Epithelial cell of proximal tubule (primary cell): ENCODE data around the gene KRTAP1-3. TPM values are rescaled to one million over a fixed set of nuclear protein-coding genes. Genes with fewer than 3 reads are reported as not detected.

Experiments
- DNase-seq: peaks from one replicate; pipeline ENCODE4 v3.0.0-alpha.2; 2011; ENCODE audit warnings: low read depth
- H3K4me3 ChIP-seq: 2 replicates; pipeline ENCODE4 v1.5.1; 2011; ENCODE audit warnings: low read depth, mild to moderate bottlenecking, low read length
- total RNA-seq: library from RNA; depleted of rRNA; stranded (reverse); fragments of >200 nt; gene quantifications from 2 replicates; pipeline ENCODE4 v1.2.3, GENCODE V29; 2015
- TF ChIP-seq, protein P1 (sequence below): conservative IDR thresholded peaks from 2 replicates; pipeline ENCODE4 v1.5.1; 2012; ENCODE audit warnings: low read depth, mild to moderate bottlenecking, low read length

The KRTAP1-3 gene
- total RNA-seq, 1 donor from 2014 or later: not detected

- H3K4me3 ChIP-seq: no peak overlapping the region
- TF ChIP-seq, protein P1, sequence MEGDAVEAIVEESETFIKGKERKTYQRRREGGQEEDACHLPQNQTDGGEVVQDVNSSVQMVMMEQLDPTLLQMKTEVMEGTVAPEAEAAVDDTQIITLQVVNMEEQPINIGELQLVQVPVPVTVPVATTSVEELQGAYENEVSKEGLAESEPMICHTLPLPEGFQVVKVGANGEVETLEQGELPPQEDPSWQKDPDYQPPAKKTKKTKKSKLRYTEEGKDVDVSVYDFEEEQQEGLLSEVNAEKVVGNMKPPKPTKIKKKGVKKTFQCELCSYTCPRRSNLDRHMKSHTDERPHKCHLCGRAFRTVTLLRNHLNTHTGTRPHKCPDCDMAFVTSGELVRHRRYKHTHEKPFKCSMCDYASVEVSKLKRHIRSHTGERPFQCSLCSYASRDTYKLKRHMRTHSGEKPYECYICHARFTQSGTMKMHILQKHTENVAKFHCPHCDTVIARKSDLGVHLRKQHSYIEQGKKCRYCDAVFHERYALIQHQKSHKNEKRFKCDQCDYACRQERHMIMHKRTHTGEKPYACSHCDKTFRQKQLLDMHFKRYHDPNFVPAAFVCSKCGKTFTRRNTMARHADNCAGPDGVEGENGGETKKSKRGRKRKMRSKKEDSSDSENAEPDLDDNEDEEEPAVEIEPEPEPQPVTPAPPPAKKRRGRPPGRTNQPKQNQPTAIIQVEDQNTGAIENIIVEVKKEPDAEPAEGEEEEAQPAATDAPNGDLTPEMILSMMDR: no peak
- no peak for DNase-seq
These were observed 42.0 kb downstream of the KRTAP1-3 start for GRCh38 chr17:40992666-40993065.

GRCh38 chr17:40986920-40987319, 47.8 kb downstream of the KRTAP1-3 start:
- TF ChIP-seq, protein P1: no peak
- DNase-seq: no peak
- H3K4me3 ChIP-seq: no peak overlapping the region

- DNase-seq: no peak
- TF ChIP-seq, protein P1: no peak
- H3K4me3 ChIP-seq: no peak within 1 kb of the TSS
These were observed 50.4 kb downstream of the KRTAP1-3 start, which contains the start of gene KRT40 for GRCh38 chr17:40984226-40984625. Gene KRT40, minus strand, starts transcription at chr17:40984326. Its CDS starts 53 bp downstream, at chr17:40984273.

Other genes starting within 250 kb of the KRTAP1-3 start
- gene KRT28, start 234.9 kb downstream of the KRTAP1-3 start, total RNA-seq: not detected in 2 replicates
- 10.8 and 22.6 TPM in 2 replicates for gene KRT10, start 212.3 kb downstream of the KRTAP1-3 start, total RNA-seq
- gene KRT12, start 167.7 kb downstream of the KRTAP1-3 start, total RNA-seq: not detected in 2 replicates
- not detected in 2 replicates for gene KRT20, start 149.6 kb downstream of the KRTAP1-3 start, total RNA-seq
- gene KRT23, start 97.2 kb downstream of the KRTAP1-3 start, total RNA-seq: 13.4 and 17.1 TPM in 2 replicates
- not detected in 2 replicates for gene KRT39, start 67.9 kb downstream of the KRTAP1-3 start, total RNA-seq
- gene KRT40, start 50.5 kb downstream of the KRTAP1-3 start, total RNA-seq: not detected in 2 replicates
- not detected in 2 replicates for gene KRTAP3-3, start 40.7 kb downstream of the KRTAP1-3 start, total RNA-seq
- gene KRTAP3-2, start 35.0 kb downstream of the KRTAP1-3 start, total RNA-seq: not detected in 2 replicates
- gene KRTAP3-1, start 25.7 kb downstream of the KRTAP1-3 start, total RNA-seq: not detected in 2 replicates
- not detected in 2 replicates for gene KRTAP1-5, start 7.7 kb downstream of the KRTAP1-3 start, total RNA-seq
- not detected in 2 replicates for gene KRTAP1-4, start 4.7 kb downstream of the KRTAP1-3 start, total RNA-seq
- gene KRTAP1-1, start 6.6 kb upstream of the KRTAP1-3 start, total RNA-seq: not detected in 2 replicates
- gene KRTAP2-1, start 12.4 kb upstream of the KRTAP1-3 start, total RNA-seq: not detected in 2 replicates
- gene KRTAP2-2, start 20.4 kb upstream of the KRTAP1-3 start, total RNA-seq: not detected in 2 replicates
- 11.6 and 26.7 TPM in 2 replicates for gene KRTAP2-3, start 25.2 kb upstream of the KRTAP1-3 start, total RNA-seq
- gene KRTAP2-4, start 31.0 kb upstream of the KRTAP1-3 start, total RNA-seq: not detected in 2 replicates
- not detected in 2 replicates for gene KRTAP4-7, start 49.3 kb upstream of the KRTAP1-3 start, total RNA-seq
- not detected in 2 replicates for gene KRTAP4-8, start 63.3 kb upstream of the KRTAP1-3 start, total RNA-seq
- gene KRTAP4-16, start 67.3 kb upstream of the KRTAP1-3 start, total RNA-seq: not detected in 2 replicates
- 0.58 TPM in 1 of 2 replicates, not detected in the other for gene KRTAP4-9, start 70.5 kb upstream of the KRTAP1-3 start, total RNA-seq
- not detected in 2 replicates for gene KRTAP4-11, start 83.5 kb upstream of the KRTAP1-3 start, total RNA-seq
- gene KRTAP4-12, start 89.3 kb upstream of the KRTAP1-3 start, total RNA-seq: not detected in 2 replicates
- not detected in 2 replicates for gene KRTAP4-6, start 105.7 kb upstream of the KRTAP1-3 start, total RNA-seq
- gene KRTAP4-5, start 115.0 kb upstream of the KRTAP1-3 start, total RNA-seq: not detected in 2 replicates
- gene KRTAP4-4, start 125.9 kb upstream of the KRTAP1-3 start, total RNA-seq: not detected in 2 replicates
- not detected in 2 replicates for gene KRTAP4-3, start 133.3 kb upstream of the KRTAP1-3 start, total RNA-seq
- gene KRTAP4-2, start 143.3 kb upstream of the KRTAP1-3 start, total RNA-seq: not detected in 2 replicates
- not detected in 2 replicates for gene KRTAP4-1, start 150.0 kb upstream of the KRTAP1-3 start, total RNA-seq
- gene KRTAP9-1, start 155.0 kb upstream of the KRTAP1-3 start, total RNA-seq: not detected in 2 replicates
- gene KRTAP9-2, start 191.8 kb upstream of the KRTAP1-3 start, total RNA-seq: not detected in 2 replicates
- gene KRTAP9-3, start 197.6 kb upstream of the KRTAP1-3 start, total RNA-seq: not detected in 2 replicates
- not detected in 2 replicates for gene KRTAP9-8, start 203.1 kb upstream of the KRTAP1-3 start, total RNA-seq
- gene KRTAP9-4, start 214.8 kb upstream of the KRTAP1-3 start, total RNA-seq: not detected in 2 replicates
- not detected in 2 replicates for gene KRTAP9-9, start 220.5 kb upstream of the KRTAP1-3 start, total RNA-seq
- not detected in 2 replicates for gene KRTAP9-6, start 230.5 kb upstream of the KRTAP1-3 start, total RNA-seq
- not detected in 2 replicates for gene KRTAP9-7, start 240.8 kb upstream of the KRTAP1-3 start, total RNA-seq